ENCODE measurements around the gene LIMK2.

- TF ChIP-seq CTCF (IDR thresholded peaks at IDR 0.05): no peak
- TF ChIP-seq POLR2A (IDR thresholded peaks at IDR 0.05): no peak
- no peak for TF ChIP-seq EP300 (IDR thresholded peaks at IDR 0.05)
- TF ChIP-seq POLR2AphosphoS5 (IDR thresholded peaks at IDR 0.05): no peak
These were observed 52.0 kb downstream of the LIMK2 start for GRCh38 chr22:31263896-31264640.

All from suprapubic skin (tissue), 4 donors.